ENCODE measurements around the gene ARSB. TPM values are rescaled to one million over a fixed set of nuclear protein-coding genes. Genes with fewer than 3 reads are reported as not detected.

Gene ARSB
- total and polyA plus RNA-seq, 2 donors (not counting 1 experiment from before 2014, with no cell fraction given): 4.6 to 9.8 TPM

DNA sequence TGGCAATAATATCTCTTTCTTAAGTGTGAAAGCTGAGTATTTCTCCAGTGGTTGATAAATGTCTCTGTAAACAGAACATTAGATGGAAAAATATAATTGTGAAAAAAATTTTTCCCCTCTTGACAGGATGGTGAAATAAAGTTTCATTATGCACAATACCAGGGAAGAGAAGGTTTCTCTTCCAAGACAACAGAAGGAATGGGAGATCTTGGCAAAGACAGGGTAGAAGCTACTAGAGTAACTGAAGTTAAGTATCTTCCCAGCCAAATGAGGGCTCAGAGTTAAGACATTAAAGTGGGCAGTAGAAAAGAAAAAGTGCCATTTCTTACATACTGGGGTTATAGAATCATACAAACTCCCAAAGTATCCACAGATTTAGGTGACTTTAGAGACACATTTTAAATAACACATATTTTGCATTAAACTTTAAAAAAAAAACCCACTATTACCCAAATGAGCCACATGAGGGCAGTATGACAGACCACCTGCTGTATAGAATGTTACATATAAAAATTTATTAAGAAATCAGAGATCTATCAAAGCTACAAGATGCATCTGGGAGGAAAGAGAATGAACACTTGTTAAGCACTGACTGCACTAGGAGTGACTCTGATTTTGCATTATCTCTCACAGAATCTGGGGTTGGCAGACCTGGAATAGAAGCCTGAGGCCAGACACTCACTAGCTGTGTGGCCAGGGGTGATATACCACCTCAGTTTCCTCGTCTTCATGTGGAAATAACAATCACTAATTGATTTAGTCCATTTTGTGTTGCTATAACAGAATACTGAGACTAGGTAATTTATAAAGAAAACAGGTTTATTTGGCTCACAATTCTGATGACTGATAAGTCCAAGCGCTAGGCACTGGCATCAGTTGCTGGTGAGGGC lies 98.5 kb downstream of the ARSB start:
- Histone ChIP-seq H3K79me2 (ENCODE audit: control insufficient read depth, insufficient read depth, low read length) (no peaks in the 10 kb centered on the region), H4K20me1 (ENCODE audit: control insufficient read depth, insufficient read depth, low read length, poor library complexity, severe bottlenecking) (peaks cover 8% of the 10 kb centered on the region), H3K4me3 (ENCODE audit: control extremely low read depth in 1 of 5, extremely low read depth in 1 of 5, insufficient read depth in 1 of 5, low read depth in 2 of 5, low read length in 4 of 5) (no peak overlapping the region), H3K4me1 (ENCODE audit: control insufficient read depth in 2 of 2, insufficient read depth in 2 of 2, low read length in 2 of 2) (peaks cover 24 to 36% of the 10 kb centered on the region in 2 donors), H3K9me3 (ENCODE audit: control extremely low read depth in 1 of 3, control insufficient read depth in 2 of 3, insufficient read depth in 1 of 3, low read length in 2 of 3) (no peaks in the 10 kb centered on the region), H3K4me2 (replicated peaks; ENCODE audit: low read depth, low read length, poor library complexity, severe bottlenecking) (no peak overlapping the region), H3K27me3 (replicated peaks in 1 of 4; ENCODE audit: control extremely low read depth in 1 of 4, control insufficient read depth in 3 of 4, insufficient read depth in 4 of 4, low read length in 3 of 4) (no peaks in the 10 kb centered on the region), H2AFZ (ENCODE audit: insufficient read depth, low read depth, low read length, poor library complexity, severe bottlenecking) (no peak overlapping the region), H3K9ac (ENCODE audit: low read length) (no peak overlapping the region), H3K27ac (ENCODE audit: low read length in 2 of 2) (no peak overlapping the region), H3K36me3 (replicated peaks in 1 of 2; ENCODE audit: control extremely low read depth in 1 of 2, control insufficient read depth in 1 of 2, extremely low read depth in 1 of 2, insufficient read depth in 2 of 2, low read length in 1 of 2) (no peaks in the 10 kb centered on the region)
- POLR2A ChIA-PET: no interaction called here
- no peaks in the 10 kb centered on the region for H3K9me3 Mint-ChIP-seq (ENCODE audit: insufficient read depth)
- TF ChIP-seq EZH2 (IDR thresholded peaks at IDR 0.05; ENCODE audit: borderline replicate concordance, insufficient read depth, low read depth, low read length, poor library complexity, severe bottlenecking): no peak
- TF ChIP-seq, protein P1, sequence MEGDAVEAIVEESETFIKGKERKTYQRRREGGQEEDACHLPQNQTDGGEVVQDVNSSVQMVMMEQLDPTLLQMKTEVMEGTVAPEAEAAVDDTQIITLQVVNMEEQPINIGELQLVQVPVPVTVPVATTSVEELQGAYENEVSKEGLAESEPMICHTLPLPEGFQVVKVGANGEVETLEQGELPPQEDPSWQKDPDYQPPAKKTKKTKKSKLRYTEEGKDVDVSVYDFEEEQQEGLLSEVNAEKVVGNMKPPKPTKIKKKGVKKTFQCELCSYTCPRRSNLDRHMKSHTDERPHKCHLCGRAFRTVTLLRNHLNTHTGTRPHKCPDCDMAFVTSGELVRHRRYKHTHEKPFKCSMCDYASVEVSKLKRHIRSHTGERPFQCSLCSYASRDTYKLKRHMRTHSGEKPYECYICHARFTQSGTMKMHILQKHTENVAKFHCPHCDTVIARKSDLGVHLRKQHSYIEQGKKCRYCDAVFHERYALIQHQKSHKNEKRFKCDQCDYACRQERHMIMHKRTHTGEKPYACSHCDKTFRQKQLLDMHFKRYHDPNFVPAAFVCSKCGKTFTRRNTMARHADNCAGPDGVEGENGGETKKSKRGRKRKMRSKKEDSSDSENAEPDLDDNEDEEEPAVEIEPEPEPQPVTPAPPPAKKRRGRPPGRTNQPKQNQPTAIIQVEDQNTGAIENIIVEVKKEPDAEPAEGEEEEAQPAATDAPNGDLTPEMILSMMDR (IDR thresholded peaks at IDR 0.05): peak; percentile 69
- WGBS (ENCODE audit: insufficient coverage): 100% methylated on average over 1 of the region's 2 CpGs
- CTCF ChIA-PET: interaction anchor here (0.5 to 3.0 kb wide), 13 partner anchors 9 to 418 kb away, joined by 3 to 15 read pairs (median 4); partner anchors contain the start of gene LHFPL2
- peaks cover 36% of the 10 kb centered on the region for H3K4me1 Mint-ChIP-seq
- intact Hi-C loops (cut with micrococcal nuclease): loop anchor here (2.0 to 10.0 kb wide), 4 partner anchors 81 to 332 kb away; partner anchors contain the start of gene LHFPL2
- no peak overlapping the region for H3K4me3 Mint-ChIP-seq
- peak overlapping the region; percentile 60 for H3K27ac Mint-ChIP-seq
- no peaks in the 10 kb centered on the region for H3K27me3 Mint-ChIP-seq
- ATAC-seq (ENCODE audit: low read depth) (no peak), DNase-seq (peak; percentile 38)

DNA sequence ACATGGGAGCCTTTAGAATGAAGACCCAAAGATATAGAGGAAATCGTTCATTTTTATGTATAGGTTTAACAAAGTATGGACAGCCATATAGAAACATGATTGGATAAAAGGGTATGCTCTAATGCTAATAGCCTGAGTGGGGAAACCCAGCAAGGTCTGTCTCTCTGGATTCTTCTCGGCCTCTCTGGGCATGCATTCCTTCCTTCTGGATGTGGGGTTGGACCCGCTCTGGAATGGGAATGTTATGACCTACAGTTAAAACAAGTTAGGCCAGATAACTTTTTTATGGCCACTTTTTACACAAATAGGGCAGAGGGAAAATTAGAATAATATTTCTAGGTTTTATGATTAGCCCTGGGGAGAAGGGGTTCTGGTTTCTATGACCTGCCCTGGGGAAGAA lies 103.2 kb downstream of the ARSB start:
- no peak overlapping the region for H2AFZ ChIP-seq (ENCODE audit: insufficient read depth, low read depth, low read length, poor library complexity, severe bottlenecking)
- H3K9ac ChIP-seq (ENCODE audit: low read length): no peak overlapping the region
- no peak overlapping the region for H3K4me3 ChIP-seq (ENCODE audit: control extremely low read depth in 1 of 5, extremely low read depth in 1 of 5, insufficient read depth in 1 of 5, low read depth in 2 of 5, low read length in 4 of 5)
- no peak overlapping the region for H3K4me2 ChIP-seq (replicated peaks; ENCODE audit: low read depth, low read length, poor library complexity, severe bottlenecking)
- H4K20me1 ChIP-seq (ENCODE audit: control insufficient read depth, insufficient read depth, low read length, poor library complexity, severe bottlenecking): peaks cover 6% of the 10 kb centered on the region
- no peak overlapping the region for H3K4me3 Mint-ChIP-seq
- no peak overlapping the region for H3K27ac Mint-ChIP-seq
- H3K27me3 Mint-ChIP-seq: no peaks in the 10 kb centered on the region
- WGBS (ENCODE audit: insufficient coverage): 100% methylated on average over 1 of the region's 3 CpGs
- no peaks in the 10 kb centered on the region for H3K9me3 ChIP-seq (ENCODE audit: control extremely low read depth in 1 of 3, control insufficient read depth in 2 of 3, insufficient read depth in 1 of 3, low read length in 2 of 3)
- no peak overlapping the region for H3K27ac ChIP-seq (ENCODE audit: low read length in 2 of 2)
- ATAC-seq (ENCODE audit: low read depth): no peak
- H3K27me3 ChIP-seq (replicated peaks in 1 of 4; ENCODE audit: control extremely low read depth in 1 of 4, control insufficient read depth in 3 of 4, insufficient read depth in 4 of 4, low read length in 3 of 4): no peaks in the 10 kb centered on the region
- H3K79me2 ChIP-seq (ENCODE audit: control insufficient read depth, insufficient read depth, low read length): no peaks in the 10 kb centered on the region
- peaks cover 0 to 2% of the 10 kb centered on the region in 2 experiments for H3K36me3 ChIP-seq (replicated peaks in 1 of 2; ENCODE audit: control extremely low read depth in 1 of 2, control insufficient read depth in 1 of 2, extremely low read depth in 1 of 2, insufficient read depth in 2 of 2, low read length in 1 of 2)
- TF ChIP-seq, protein P1 (IDR thresholded peaks at IDR 0.05): no peak
- H3K4me1 Mint-ChIP-seq: peaks cover 2% of the 10 kb centered on the region
- intact Hi-C loops (cut with micrococcal nuclease): loop anchor here (10.0 kb wide), 2 partner anchors 117 to 327 kb away; no protein-coding TSS in a partner anchor
- DNase-seq: no peak
- H3K9me3 Mint-ChIP-seq (ENCODE audit: insufficient read depth): no peaks in the 10 kb centered on the region
- H3K4me1 ChIP-seq (ENCODE audit: control insufficient read depth in 2 of 2, insufficient read depth in 2 of 2, low read length in 2 of 2): peaks cover 3 to 7% of the 10 kb centered on the region in 2 donors
- CTCF ChIA-PET: interaction anchor here (0.7 to 0.8 kb wide), 2 partner anchors 77 to 346 kb away, joined by 6 read pairs; no protein-coding TSS in a partner anchor
- POLR2A ChIA-PET: no interaction called here
